ENCODE data around the gene ENKD1.

- TF ChIP-seq POLR2AphosphoS5 (IDR thresholded peaks at IDR 0.05), result no peak
- no peak for TF ChIP-seq CTCF (IDR thresholded peaks at IDR 0.05)
- TF ChIP-seq POLR2A (IDR thresholded peaks at IDR 0.05), result no peak
These were observed 10.4 kb upstream of the ENKD1 start for GRCh38 chr16:67676939-67677338.

All from prostate gland (tissue), 2 donors.